Ishikawa (cell line): ENCODE measurements around the gene SEH1L.

Source experiments
- EGR1 ChIP-seq: IDR thresholded peaks from 2 replicates; pipeline ENCODE4 v1.6.1; 2012
- TAF1 ChIP-seq: IDR thresholded peaks from 2 replicates; pipeline ENCODE4 v1.6.1; 2012; ENCODE audit warnings: low read depth, mild to moderate bottlenecking

DNA sequence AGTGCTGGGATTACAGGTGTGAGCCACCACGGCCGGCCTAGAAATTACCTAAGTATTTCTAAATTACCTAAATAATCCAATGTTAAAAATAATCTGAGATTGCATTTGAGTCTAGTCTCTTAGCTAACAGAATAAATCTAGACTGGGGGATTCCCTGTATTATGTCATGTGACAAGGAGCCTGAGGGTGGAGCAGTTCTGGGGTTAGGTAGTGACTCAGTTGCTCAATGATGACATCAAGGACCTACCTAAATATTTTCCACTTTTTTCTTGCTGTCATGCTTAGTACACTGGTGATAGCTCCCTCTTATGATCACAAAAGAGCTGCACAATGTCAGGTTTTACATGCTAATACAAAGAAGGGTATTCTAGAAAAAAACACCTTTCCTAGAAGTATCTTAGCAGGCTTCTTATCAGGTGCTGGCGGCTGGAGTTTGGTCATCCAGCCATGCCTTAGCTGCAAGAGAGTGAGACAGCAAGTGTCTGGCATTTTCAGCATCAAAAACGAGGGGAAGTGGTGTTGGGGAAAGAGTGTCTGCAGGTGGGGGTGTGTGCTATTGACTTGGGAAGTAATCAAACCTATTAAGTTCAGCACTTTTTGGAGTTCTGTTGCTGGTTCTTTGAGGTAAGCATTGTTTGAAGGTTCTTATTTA, 25.9 kb downstream of the SEH1L start:
- TF ChIP-seq EGR1 (no peak), TAF1 (no peak)
